Measurements from ENCODE around the gene TRIM68. TPM values are rescaled to one million over a fixed set of nuclear protein-coding genes. Genes with fewer than 3 reads are reported as not detected.

Gene TRIM68
- total RNA-seq (2022): 4.9 and 6.9 TPM in 2 replicates
- percentile 51 among the genes with signal in this experiment for Bru-seq, nascent RNA
- BruChase-seq, experiment 1, labeled RNA remaining after a 2-hour chase: percentile 61 among the genes with signal in this experiment
- percentile 43 among the genes with signal in this experiment for BruChase-seq, experiment 2, labeled RNA remaining after a 6-hour chase
- long read RNA-seq, transcript TRIM68-201 (7 exons, 3,352 nt): major isoform, 8 of 18 reads
- long read RNA-seq, partial matches to known transcripts: 0 of 18 reads
- long read RNA-seq, other reads (novel, unspliced or antisense): 6 of 18 reads

- Mint-ChIP-seq H3K4me3 (ENCODE audit: unreplicated experiment) (peak within 1 kb of the TSS; percentile 87), H3K9me3 (ENCODE audit: unreplicated experiment) (peaks cover 7% of the 10 kb centered on the region), H3K36me3 (ENCODE audit: insufficient read depth, unreplicated experiment) (peaks cover 13% of the 10 kb centered on the region), H3K4me1 (ENCODE audit: low read depth, unreplicated experiment) (peaks cover 10% of the 10 kb centered on the region), H3K27me3 (ENCODE audit: insufficient read depth, unreplicated experiment) (no peaks in the 10 kb centered on the region), H3K27ac (ENCODE audit: unreplicated experiment) (peak within 1 kb of the TSS; percentile 88)
- BruUV-seq (replicated peaks): TSS peak; percentile 59
- peak; percentile 97 to 98 for DNase-seq
- Histone ChIP-seq H3K4me3 (ENCODE audit: low read depth, low read length) (peak within 1 kb of the TSS; percentile 50), H3K36me3 (ENCODE audit: control insufficient read depth, insufficient read depth, low read length) (no peaks in the 10 kb centered on the region; the same call in 1 of the 2 replicates), H3K9me3 (no peaks in the 10 kb centered on the region), H3K4me1 (0 out of 2 replicates have a peak, but pooled peaks cover 13% of the 10 kb centered on the region), H3K27me3 (replicated peaks; ENCODE audit: control insufficient read depth, insufficient read depth, low read length) (no peaks in the 10 kb centered on the region)
- intact Hi-C loops (cut with micrococcal nuclease; ENCODE audit: unreplicated experiment): loop anchor here (5.0 kb wide), 2 partner anchors 61 to 1624 kb away; partner anchors contain the start of genes FHIP1B and OR52M1
- TF ChIP-seq CTCF (IDR thresholded peaks at IDR 0.05; ENCODE audit: insufficient read depth in 1 of 2, low read depth in 1 of 2, low read length in 1 of 2, severe bottlenecking in 1 of 2, unreplicated experiment in 1 of 2): no peak
- POLR2A ChIA-PET: no interaction called here
- CTCF ChIA-PET: interaction anchor here (0.6 to 1.9 kb wide), 10 partner anchors 16 to 1962 kb away, joined by 3 to 12 read pairs (median 4); partner anchors contain the start of gene OR51D1
Measured at GRCh38 chr11:4607781-4608666, at the start of gene TRIM68. Gene TRIM68 (minus strand): TSS chr11:4608231. CDS start chr11:4605504, 2,727 bp downstream.

DNA sequence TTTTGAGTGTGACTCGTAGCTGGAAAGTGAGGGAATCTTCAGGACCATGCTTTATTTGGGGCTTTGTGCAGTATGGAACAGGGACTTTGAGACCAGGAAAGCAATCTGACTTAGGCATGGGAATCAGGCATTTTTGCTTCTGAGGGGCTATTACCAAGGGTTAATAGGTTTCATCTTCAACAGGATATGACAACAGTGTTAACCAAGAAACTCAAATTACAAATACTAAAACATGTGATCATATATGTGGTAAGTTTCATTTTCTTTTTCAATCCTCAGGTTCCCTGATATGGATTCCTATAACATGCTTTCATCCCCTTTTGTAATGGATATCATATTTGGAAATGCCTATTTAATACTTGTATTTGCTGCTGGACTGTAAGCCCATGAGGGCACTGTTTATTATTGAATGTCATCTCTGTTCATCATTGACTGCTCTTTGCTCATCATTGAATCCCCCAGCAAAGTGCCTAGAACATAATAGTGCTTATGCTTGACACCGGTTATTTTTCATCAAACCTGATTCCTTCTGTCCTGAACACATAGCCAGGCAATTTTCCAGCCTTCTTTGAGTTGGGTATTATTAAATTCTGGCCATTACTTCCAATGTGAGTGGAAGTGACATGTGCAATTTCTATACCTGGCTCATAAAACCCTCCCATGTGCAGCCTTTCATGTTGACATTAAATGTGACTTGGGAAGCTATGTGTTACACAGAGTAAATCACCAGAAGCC, 46.8 kb upstream of the TRIM68 start:
- TF ChIP-seq CTCF (IDR thresholded peaks at IDR 0.05; ENCODE audit: insufficient read depth in 1 of 2, low read depth in 1 of 2, low read length in 1 of 2, severe bottlenecking in 1 of 2, unreplicated experiment in 1 of 2): no peak
- Mint-ChIP-seq H3K4me1 (ENCODE audit: low read depth, unreplicated experiment) (no peaks in the 10 kb centered on the region), H3K9me3 (ENCODE audit: unreplicated experiment) (no peaks in the 10 kb centered on the region), H3K27ac (ENCODE audit: unreplicated experiment) (no peak overlapping the region), H3K4me3 (ENCODE audit: unreplicated experiment) (no peak overlapping the region), H3K36me3 (ENCODE audit: insufficient read depth, unreplicated experiment) (no peaks in the 10 kb centered on the region), H3K27me3 (ENCODE audit: insufficient read depth, unreplicated experiment) (peaks cover 16% of the 10 kb centered on the region)
- POLR2A ChIA-PET: no interaction called here
- Histone ChIP-seq H3K36me3 (ENCODE audit: control insufficient read depth, insufficient read depth, low read length) (no peaks in the 10 kb centered on the region), H3K4me1 (peaks cover 5% of the 10 kb centered on the region; the same call in 1 of the 2 replicates), H3K4me3 (ENCODE audit: low read depth, low read length) (no peak overlapping the region), H3K27me3 (replicated peaks; ENCODE audit: control insufficient read depth, insufficient read depth, low read length) (no peaks in the 10 kb centered on the region; the same call in none of the 2 replicates), H3K9me3 (no peaks in the 10 kb centered on the region; the same call in 1 of the 2 replicates)
- intact Hi-C loops (cut with micrococcal nuclease; ENCODE audit: unreplicated experiment): no loop called here
- CTCF ChIA-PET: no interaction called here
- no peak for DNase-seq
- BruUV-seq (replicated peaks): no TSS peak

DNA sequence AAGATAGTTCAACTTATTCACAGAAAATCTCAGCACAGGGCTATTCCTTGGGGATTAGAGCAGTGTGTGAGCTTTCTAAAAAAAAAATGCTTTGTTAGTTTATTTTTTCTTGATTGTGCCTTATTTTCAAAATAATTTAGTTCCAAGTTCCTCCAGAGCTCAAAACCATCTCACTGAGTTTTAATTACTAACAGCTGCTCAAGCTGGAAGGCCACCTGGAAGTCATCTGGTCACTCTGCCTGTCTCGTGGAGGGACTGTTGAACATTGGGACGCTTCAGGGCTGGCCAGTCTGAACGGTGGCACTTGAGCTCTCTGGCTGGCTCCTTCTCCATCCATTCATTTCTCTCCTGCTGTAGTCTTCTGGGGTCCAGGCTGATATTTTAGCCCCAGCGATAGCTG, 39.7 kb upstream of the TRIM68 start:
- no TSS peak for BruUV-seq (replicated peaks)
- intact Hi-C loops (cut with micrococcal nuclease; ENCODE audit: unreplicated experiment): no loop called here
- Mint-ChIP-seq H3K27me3 (ENCODE audit: insufficient read depth, unreplicated experiment) (peaks cover 9% of the 10 kb centered on the region), H3K4me1 (ENCODE audit: low read depth, unreplicated experiment) (no peaks in the 10 kb centered on the region), H3K27ac (ENCODE audit: unreplicated experiment) (no peak overlapping the region), H3K9me3 (ENCODE audit: unreplicated experiment) (no peaks in the 10 kb centered on the region), H3K4me3 (ENCODE audit: unreplicated experiment) (no peak overlapping the region), H3K36me3 (ENCODE audit: insufficient read depth, unreplicated experiment) (no peaks in the 10 kb centered on the region)
- POLR2A ChIA-PET: no interaction called here
- H3K4me1 ChIP-seq: no peaks in the 10 kb centered on the region
- no peaks in the 10 kb centered on the region; the same call in 1 of the 2 replicates for H3K27me3 ChIP-seq (replicated peaks; ENCODE audit: control insufficient read depth, insufficient read depth, low read length)
- H3K9me3 ChIP-seq: no peaks in the 10 kb centered on the region
- DNase-seq: no peak
- no peaks in the 10 kb centered on the region for H3K36me3 ChIP-seq (ENCODE audit: control insufficient read depth, insufficient read depth, low read length)
- TF ChIP-seq CTCF (IDR thresholded peaks at IDR 0.05; ENCODE audit: insufficient read depth in 1 of 2, low read depth in 1 of 2, low read length in 1 of 2, severe bottlenecking in 1 of 2, unreplicated experiment in 1 of 2): no peak
- CTCF ChIA-PET: no interaction called here
- H3K4me3 ChIP-seq (ENCODE audit: low read depth, low read length): no peak overlapping the region

Measured in Caco-2 (cell line).